Aorta (tissue), 5 donors: ENCODE measurements around the gene RETREG2. TPM values are rescaled to one million over a fixed set of nuclear protein-coding genes. Genes with fewer than 3 reads are reported as not detected.
"Not testable (repeated sequence)": the region's sequence is repeated elsewhere in the genome, so short reads cannot be mapped to it uniquely, and the experiment has no call there.

Experiments
- ATAC-seq: fragments of 200-7000 bp; cut with Tn5 transposase; one replicate; pipeline ENCODE4 v1.9.1; 2022; ENCODE audit warnings: moderate library complexity; ENCODE audit not compliant: low FRiP score
- DNase-seq, 2 donors: peaks; one replicate each; pipeline ENCODE4 v3.0.0-alpha.2; 2020
- H3K27ac ChIP-seq, 2 donors: one replicate each; pipeline ENCODE4 v1.5.1; 2013; ENCODE audit warnings: low read length in 2 of 2, mild to moderate bottlenecking in 2 of 2, moderate library complexity in 2 of 2, control low read depth in 1 of 2, inconsistent platforms in 1 of 2, low read depth in 1 of 2
- H3K27me3 ChIP-seq, 2 donors: one replicate each; pipeline ENCODE4 v1.6.1; 2013; ENCODE audit warnings: control low read depth in 1 of 2, low read length in 1 of 2, mild to moderate bottlenecking in 1 of 2, moderate library complexity in 1 of 2; ENCODE audit not compliant: insufficient read depth in 2 of 2, control insufficient read depth in 1 of 2
- H3K36me3 ChIP-seq, 2 donors: one replicate each; pipeline ENCODE4 v1.6.1; 2013; ENCODE audit warnings: control low read depth in 1 of 2, low read length in 1 of 2, mild to moderate bottlenecking in 1 of 2; ENCODE audit not compliant: insufficient read depth in 2 of 2, control insufficient read depth in 1 of 2
- H3K4me1 ChIP-seq, 2 donors: one replicate each; pipeline ENCODE4 v1.6.1; 2013; ENCODE audit warnings: low read length in 2 of 2, control low read depth in 1 of 2, mild to moderate bottlenecking in 1 of 2, moderate library complexity in 1 of 2; ENCODE audit not compliant: insufficient read depth in 2 of 2, control insufficient read depth in 1 of 2
- H3K4me3 ChIP-seq, 2 donors: one replicate each; pipeline ENCODE4 v1.5.1; 2013; ENCODE audit warnings: low read length in 2 of 2, control low read depth in 1 of 2, mild to moderate bottlenecking in 1 of 2
- H3K9me3 ChIP-seq: one replicate; pipeline ENCODE4 v1.6.1; 2013; ENCODE audit warnings: mild to moderate bottlenecking, low read length; ENCODE audit not compliant: control insufficient read depth
- WGBS, 2 donors: extraction: QIAGEN DNeasy Blood & Tissue Kit; methylation state at CpG; one replicate each; pipeline ENCODE4 v1.1.7; 2013; 5-methylcytosine and 5-hydroxymethylcytosine counted together
- intact Hi-C, 2 donors: fragments of 100-400 bp; cut with DNase I; formaldehyde crosslinking; loops; one replicate each; pipeline versions ENCODE4 v1.14.2 to v1.15.0; 2022
- polyA plus RNA-seq, 2 donors: library from polyadenylated mRNA; stranded (reverse); fragments of 200-250 nt; gene quantifications; one replicate each; pipeline ENCODE4 v1.2.3, GENCODE V29; 2013
- total RNA-seq, 2 donors: library from RNA; stranded (reverse); fragmentation: NEBNext Ultra II Directional; extraction: Animal tissue kit (Norgen Biotek cat#: 25700); gene quantifications; one replicate each; pipeline ENCODE4 v1.2.1, GENCODE V29; 2021
- donor health status: healthy with polysubstance abuse.
- donor health status: Bipolar disorder and iron deficiency.
- donor health status: DM: no; HTN: no; CAD: no.
- donor health status: DM: no; HTN: no; CAD: no.
- donor health status: DM: yes; HTN: yes; CAD: no.

The RETREG2 gene
- total and polyA plus RNA-seq, 4 donors, result 19.3 to 70.6 (median 46.1) TPM

DNA sequence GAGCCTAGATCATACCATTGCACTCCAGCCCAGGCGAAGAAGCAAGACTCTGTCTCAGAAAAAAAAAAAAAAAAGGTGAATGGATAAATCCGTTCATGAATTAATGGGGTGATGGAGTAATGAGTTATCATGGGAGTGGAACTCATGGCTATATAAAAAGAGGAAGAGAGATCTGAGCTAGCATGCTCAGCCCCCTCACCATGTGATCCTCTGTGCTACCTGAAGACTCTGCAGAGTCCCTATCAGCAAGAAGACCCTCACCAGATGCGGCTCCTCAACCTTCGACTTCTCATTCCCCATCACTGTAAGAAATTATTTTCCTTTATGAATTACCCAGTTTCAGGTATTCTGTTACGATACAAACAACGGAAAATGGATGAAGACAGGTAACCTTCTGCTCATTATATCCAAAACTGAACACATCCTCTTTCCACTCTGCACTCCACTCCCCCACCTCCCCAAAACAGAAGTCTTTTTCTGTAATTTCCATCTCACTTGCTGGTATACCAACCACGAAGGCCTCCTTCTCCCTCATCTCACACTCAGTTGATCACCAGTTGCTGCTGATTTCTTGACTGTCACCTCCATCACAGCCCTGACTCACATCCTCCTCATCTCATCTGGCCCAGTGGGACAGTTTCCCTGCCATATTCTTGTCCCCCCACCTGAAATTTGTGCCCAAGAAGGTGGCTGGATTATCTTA lies 8.8 kb downstream of the RETREG2 start:
- DNase-seq (no peak), ATAC-seq (no peak)
- 84 to 89% methylated on average over 6 to 7 of the region's 7 CpGs for WGBS, 2 donors
- intact Hi-C loops, result no loop called here
- no peaks in the 10 kb centered on the region for H3K4me1 ChIP-seq
- H3K4me3 ChIP-seq, result no peak overlapping the region
- H3K27ac ChIP-seq, result no peak overlapping the region
- H3K36me3 ChIP-seq, result peaks cover 0 to 5% of the 10 kb centered on the region in 2 donors
- H3K27me3 ChIP-seq, result no peaks in the 10 kb centered on the region
- H3K9me3 ChIP-seq, result no peaks in the 10 kb centered on the region

DNA sequence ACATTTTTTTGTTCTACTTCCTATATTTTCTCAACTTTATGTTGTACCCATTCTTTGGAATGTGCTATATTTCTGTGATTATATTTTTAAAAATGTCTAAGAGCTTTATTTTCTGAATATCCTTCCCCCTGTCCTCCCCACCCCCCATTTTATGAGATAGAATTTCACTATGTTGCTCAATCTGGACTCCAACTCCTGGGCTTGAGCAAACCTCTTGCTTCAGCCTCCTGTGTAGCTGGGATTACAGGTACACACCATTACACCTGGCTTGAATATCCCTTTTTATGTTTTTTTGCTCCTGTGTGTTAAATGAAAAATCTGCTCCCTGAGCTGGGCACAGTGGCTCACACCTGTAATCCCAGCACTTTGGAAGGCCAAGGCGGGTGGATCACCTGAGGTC lies 19.3 kb downstream of the RETREG2 start:
- 89 to 100% methylated on average over 1 of the region's 1 CpG for WGBS, 2 donors
- no peaks in the 10 kb centered on the region for H3K27me3 ChIP-seq
- H3K4me3 ChIP-seq, result no peak overlapping the region
- H3K36me3 ChIP-seq, result no peaks in the 10 kb centered on the region
- ATAC-seq (no peak), DNase-seq (no peak)
- intact Hi-C loops, result no loop called here
- H3K4me1 ChIP-seq, result no peaks in the 10 kb centered on the region
- no peak overlapping the region for H3K27ac ChIP-seq
- H3K9me3 ChIP-seq, result no peaks in the 10 kb centered on the region

DNA sequence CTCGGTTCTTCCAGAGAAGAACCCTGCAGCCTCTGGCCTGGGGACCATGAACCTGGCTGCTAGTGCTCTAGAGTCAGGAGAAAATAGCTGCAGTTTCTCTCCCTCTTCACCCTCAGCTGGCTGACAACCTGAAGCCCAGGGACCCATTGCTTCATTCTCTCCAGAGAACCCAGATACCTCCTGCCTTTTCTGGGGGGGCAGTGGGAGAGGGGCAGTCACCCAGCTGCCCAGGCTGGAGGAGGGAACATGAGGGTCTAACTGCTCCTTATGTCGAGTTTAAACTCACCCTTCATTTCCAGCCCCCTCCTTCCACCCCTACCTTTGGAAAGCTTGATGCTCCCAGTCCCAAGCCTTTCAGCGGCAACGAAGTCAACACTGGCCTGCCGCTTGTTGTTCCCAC lies 20.9 kb downstream of the RETREG2 start:
- no peaks in the 10 kb centered on the region for H3K27me3 ChIP-seq
- DNase-seq, result no peak
- H3K36me3 ChIP-seq, result no peaks in the 10 kb centered on the region
- H3K27ac ChIP-seq, result no peak overlapping the region
- intact Hi-C loops, result no loop called here
- H3K4me1 ChIP-seq, result no peaks in the 10 kb centered on the region
- H3K4me3 ChIP-seq, result no peak overlapping the region
- no peak for ATAC-seq
- no peaks in the 10 kb centered on the region for H3K9me3 ChIP-seq
- WGBS, 2 donors, result 64 to 74% methylated on average over 5 of the region's 5 CpGs

DNA sequence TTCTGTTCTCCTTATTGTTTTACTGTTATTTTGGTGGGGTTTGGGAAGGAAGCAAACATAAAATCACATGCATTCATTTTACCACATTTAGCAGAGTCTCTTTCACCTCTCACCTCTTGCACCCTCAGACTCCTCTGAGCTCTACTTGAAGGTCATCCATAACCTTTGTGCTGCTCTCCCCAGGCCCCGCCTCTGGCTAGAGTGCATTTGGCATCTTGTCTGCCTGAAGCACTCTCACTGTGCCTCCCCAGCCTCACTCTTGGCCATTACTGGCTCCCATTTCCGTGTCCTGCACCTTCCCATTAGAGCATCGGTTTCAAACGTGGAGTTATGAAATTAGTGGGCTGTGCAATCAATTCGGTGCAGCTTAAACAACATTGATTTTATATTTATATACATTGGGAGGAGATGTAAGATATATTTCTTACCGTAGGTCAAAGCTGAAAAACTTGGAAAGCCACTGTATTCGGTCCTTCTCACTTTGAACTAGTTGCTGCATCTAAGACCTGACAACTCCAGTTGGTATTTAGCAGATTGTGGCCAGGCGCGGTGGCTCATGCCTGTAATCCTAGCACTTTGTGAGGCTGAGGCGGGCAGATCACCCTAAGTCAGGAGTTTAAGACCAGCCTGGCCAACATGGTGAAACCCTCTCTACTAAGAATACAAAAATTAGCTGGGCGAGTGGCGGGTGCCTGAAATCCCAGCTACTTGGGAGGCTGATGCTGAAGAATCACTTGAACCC lies 21.6 kb downstream of the RETREG2 start:
- ATAC-seq (no peak), DNase-seq (no peak)
- no peak overlapping the region for H3K4me3 ChIP-seq
- no peak overlapping the region for H3K27ac ChIP-seq
- H3K36me3 ChIP-seq, result no peaks in the 10 kb centered on the region
- 80 to 82% methylated on average over 12 of the region's 12 CpGs for WGBS, 2 donors
- no peaks in the 10 kb centered on the region for H3K27me3 ChIP-seq
- intact Hi-C loops, result no loop called here
- no peaks in the 10 kb centered on the region for H3K9me3 ChIP-seq
- H3K4me1 ChIP-seq, result no peaks in the 10 kb centered on the region

DNA sequence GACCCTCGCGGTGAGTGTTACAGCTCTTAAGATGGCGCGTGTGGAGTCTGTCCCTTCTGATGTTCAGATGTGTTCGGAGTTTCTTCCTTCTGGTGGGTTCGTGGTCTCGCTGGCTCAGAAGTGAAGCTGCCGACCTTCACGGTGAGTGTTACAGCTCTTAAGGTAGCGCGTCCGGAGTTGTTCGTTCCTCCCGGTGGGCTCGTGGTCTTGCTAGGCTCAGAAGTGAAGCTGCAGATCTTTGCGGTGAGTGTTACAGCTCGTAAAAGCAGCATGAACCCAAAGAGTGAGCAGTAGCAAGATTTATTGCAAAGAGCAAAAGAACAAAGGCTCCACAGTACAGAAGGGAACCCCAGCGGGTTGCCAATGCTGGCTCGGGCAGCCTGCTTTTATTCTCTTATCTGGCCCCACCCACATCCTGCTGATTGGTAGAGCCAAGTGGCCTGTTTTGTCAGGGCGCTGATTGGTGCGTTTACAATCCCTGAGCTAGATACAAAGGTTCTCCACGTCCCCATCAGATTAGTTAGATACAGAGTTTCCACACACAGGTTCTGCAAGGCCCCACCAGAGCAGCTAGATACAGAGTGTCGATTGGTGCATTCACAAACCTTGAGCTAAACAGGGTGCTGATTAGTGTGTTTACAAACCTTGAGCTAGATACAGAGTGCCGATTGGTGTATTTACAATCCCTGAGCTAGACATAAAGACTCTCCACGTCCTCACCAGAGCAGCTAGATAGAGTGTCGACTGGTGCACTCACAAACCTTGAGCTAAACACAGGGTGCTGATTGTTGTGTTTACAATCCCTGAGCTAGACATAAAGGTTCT lies 22.6 kb downstream of the RETREG2 start:
- DNase-seq, H3K4me3 ChIP-seq, intact Hi-C loops, H3K9me3 ChIP-seq, ATAC-seq, H3K27me3 ChIP-seq, H3K27ac ChIP-seq, H3K4me1 ChIP-seq, H3K36me3 ChIP-seq: not testable (repeated sequence)
- 72 to 73% methylated on average over 24 to 25 of the region's 26 CpGs for WGBS, 2 donors

DNA sequence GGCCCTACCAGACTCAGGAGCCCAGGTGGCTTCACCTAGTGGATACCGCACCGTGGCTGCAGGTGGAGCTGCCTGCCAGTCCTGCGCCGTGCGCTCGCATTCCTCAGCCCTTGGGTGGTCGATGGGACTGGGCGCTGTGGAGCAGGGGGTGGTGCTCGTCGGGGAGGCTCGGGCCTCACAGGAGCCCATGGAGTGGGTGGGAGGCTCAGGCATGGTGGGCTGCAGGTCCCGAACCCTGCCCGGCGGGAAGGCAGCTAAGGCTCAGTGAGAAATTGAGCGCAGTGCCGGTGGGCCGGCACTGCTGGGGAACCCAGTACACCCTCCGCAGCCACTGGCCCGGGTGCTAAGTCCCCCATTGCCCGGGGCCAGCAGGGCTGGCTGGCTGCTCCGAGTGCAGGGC lies 23.3 kb downstream of the RETREG2 start:
- H3K4me1 ChIP-seq, intact Hi-C loops: not testable (repeated sequence)

DNA sequence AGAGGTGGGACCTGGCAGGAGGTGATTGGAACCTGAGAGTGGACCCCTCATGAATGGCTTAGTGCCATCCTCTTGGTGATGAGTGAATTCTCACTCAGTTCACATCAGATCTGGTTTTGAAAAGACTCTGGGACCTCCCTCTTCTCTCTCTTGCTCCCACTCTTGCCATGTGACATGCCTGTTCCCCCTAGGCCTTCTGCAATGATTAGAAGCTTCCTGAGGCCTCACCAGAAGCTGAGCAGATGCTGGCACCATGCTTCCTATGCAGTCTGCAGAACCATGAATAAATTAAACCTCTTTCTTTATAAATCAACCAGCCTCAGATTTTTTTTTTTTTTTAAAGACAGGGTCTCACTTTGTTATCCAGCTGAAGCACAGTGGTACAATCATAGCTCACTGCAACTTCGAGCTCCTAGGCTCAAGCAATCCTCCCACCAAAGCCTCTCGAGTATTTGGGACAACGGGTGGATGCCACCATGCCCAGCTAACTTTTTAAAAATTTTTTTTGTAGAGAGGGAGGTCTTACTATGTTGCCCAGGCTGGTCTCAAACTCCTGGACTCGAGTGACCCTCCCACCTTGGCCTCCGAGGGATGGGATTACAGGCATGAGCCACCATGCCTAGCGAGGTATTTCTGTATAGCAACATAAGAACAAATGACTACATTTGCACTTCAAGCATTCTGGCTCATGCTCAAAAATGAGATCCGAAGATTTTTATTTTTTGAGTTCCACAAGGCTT lies 26.5 kb downstream of the RETREG2 start:
- intact Hi-C loops, result no loop called here
- 74 to 76% methylated on average over 7 of the region's 7 CpGs for WGBS, 2 donors
- Histone ChIP-seq H3K27ac (no peak overlapping the region), H3K4me3 (no peak overlapping the region), H3K9me3 (no peaks in the 10 kb centered on the region), H3K27me3 (no peaks in the 10 kb centered on the region), H3K36me3 (peaks cover 0 to 4% of the 10 kb centered on the region in 2 donors), H3K4me1 (no peaks in the 10 kb centered on the region)
- DNase-seq, result no peak
- ATAC-seq, result no peak

More for the DNA sequence above, 23.3 kb downstream of the RETREG2 start:
- not testable (repeated sequence) for H3K36me3 ChIP-seq, H3K27ac ChIP-seq, H3K4me3 ChIP-seq, DNase-seq, H3K9me3 ChIP-seq, H3K27me3 ChIP-seq, ATAC-seq
- WGBS, 2 donors, result 90 to 92% methylated on average over 20 to 21 of the region's 21 CpGs

DNA sequence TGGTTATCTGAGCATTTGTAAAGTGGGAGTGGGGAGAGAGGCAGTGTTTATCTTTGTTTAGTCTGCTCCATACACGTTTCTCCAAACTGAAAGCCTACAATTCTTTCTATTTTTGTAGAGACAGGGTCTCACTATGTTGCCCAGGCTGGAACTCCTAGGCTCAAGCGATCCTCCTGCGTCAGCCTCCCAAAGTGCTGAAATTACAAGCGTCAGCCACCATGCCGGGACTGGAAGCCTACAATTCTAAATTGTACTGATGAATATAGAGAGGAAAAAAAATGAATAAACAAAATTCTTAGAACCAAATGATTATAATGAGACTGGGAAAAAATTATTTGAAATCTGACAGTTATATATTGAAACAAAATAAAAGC lies 27.1 kb downstream of the RETREG2 start:
- Histone ChIP-seq H3K27me3 (no peaks in the 10 kb centered on the region), H3K36me3 (peaks cover 0 to 4% of the 10 kb centered on the region in 2 donors), H3K27ac (no peak overlapping the region), H3K9me3 (no peaks in the 10 kb centered on the region), H3K4me3 (no peak overlapping the region), H3K4me1 (no peaks in the 10 kb centered on the region)
- 76 to 81% methylated on average over 5 of the region's 5 CpGs for WGBS, 2 donors
- ATAC-seq, result no peak
- no peak for DNase-seq
- intact Hi-C loops, result no loop called here
